RKO (cell line): ENCODE data around the gene ANKS1B.

Experiments
- DNase-seq: peaks from one replicate; pipeline ENCODE4 v3.0.0-alpha.2; 2016; ENCODE audit warnings: low spot score

ANKS1B gene

DNA sequence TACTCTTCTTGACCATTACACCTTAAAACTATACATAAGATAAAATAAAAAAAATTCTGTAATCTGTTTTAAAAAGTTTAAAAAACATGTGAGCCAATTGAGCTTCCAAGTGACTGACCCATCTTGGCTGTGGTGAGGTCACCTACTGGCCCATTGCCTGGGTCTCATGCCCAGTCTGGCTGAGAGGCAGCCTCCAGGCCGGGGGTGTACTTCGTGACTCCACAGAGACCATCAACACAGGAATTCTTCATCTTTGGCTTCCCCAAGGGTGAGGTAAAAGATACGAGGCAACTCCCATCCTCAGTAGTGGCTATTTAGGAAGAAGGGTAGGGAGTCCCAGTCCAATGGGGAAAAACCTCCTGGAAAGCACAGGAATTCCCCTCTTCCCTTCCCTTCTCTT lies 1226.4 kb downstream of the ANKS1B start:
- no peak for DNase-seq

GRCh38 chr12:98757455-98757854 lies 1227.3 kb downstream of the ANKS1B start:
- no peak for DNase-seq

GRCh38 chr12:98755855-98756254 lies 1228.9 kb downstream of the ANKS1B start:
- DNase-seq, result peak; percentile 88

GRCh38 chr12:98754095-98754494 lies 1230.6 kb downstream of the ANKS1B start:
- DNase-seq, result peak; percentile 60

DNA sequence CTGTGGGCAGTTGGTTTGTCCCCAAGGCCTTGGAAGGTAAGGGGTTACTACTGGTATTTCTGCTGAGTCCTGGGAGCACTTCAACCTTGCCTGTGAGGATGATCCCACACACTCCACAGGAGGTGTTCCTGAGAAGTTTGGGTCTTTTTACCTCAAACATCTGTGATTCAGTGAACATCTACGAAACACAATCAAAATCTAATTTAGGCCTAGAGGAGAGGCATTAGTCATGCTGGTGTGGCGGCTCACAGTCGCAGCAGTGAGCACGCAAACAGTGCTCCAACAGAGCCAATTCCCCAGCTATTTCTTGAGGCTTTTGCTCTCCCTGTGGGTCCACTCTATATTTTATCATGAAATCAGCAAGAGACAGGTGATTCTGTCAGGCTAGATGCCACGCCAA lies 1232.0 kb downstream of the ANKS1B start:
- no peak for DNase-seq

- DNase-seq, result no peak
These were observed 1233.1 kb downstream of the ANKS1B start for GRCh38 chr12:98751580-98752115.

DNA sequence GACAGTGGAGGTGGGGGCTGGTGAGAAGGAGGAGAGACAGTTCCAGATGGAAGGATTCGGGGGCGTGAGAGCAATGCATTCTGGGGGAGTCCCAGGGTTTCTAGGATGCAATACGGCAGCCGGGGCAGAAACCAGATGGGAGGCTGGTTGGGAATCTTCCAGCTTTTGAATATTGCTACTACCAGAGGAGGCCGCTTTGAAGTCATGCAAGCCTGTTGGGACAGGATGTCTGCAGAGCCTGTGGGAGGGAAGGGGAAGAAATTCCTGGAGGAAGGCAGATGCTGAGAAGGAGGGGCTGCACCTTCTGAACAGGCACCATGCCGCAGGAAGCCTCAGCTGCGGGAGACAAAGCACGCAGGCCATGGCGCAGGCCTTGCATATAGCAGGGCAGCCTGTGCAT lies 1234.2 kb downstream of the ANKS1B start:
- DNase-seq, result no peak

GRCh38 chr12:98748463-98748862 lies 1236.3 kb downstream of the ANKS1B start:
- no peak for DNase-seq

DNA sequence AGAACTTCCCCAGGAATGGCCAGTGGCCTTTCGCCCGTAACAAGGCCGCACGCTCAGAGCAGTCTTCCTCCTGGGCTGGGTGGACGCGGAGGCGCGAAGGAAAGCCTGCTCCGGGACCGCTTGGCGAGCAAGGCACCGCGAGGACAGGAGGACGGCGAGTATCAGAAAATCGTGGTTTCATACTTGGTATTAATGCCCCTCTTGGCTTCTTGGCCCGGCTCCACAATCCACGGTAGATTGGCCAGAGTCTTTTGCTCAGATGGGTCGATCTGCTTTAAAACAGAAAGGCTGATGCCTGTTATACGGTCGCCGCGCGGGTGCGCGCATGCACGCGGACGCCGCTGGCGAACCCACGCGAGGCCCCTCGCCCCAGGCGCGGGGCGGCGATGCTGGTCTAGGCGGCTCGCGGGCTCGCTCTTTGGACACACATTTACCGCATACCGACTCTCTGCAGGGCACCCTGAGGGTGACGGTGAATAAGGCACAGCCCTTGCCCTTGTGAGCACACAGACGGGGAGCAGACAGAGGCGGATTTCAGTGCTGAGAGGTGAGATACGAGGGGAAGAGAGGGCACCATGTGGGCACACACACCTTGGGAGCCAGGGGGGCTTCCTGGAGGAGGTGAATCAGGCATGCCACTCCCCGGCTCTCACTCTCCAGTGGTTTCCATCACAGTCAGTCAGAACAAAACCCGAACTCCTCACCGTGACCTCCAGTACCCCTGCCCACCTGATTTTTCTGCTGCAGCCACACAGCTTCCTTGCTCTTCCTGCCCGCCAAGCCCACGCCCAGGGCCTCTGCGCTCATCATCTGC lies 1239.0 kb downstream of the ANKS1B start:
- DNase-seq, result no peak

- no peak for DNase-seq
These were observed 1240.1 kb downstream of the ANKS1B start for GRCh38 chr12:98744680-98745079.

GRCh38 chr12:98743362-98743953 lies 1241.3 kb downstream of the ANKS1B start:
- peak; percentile 22 for DNase-seq

DNA sequence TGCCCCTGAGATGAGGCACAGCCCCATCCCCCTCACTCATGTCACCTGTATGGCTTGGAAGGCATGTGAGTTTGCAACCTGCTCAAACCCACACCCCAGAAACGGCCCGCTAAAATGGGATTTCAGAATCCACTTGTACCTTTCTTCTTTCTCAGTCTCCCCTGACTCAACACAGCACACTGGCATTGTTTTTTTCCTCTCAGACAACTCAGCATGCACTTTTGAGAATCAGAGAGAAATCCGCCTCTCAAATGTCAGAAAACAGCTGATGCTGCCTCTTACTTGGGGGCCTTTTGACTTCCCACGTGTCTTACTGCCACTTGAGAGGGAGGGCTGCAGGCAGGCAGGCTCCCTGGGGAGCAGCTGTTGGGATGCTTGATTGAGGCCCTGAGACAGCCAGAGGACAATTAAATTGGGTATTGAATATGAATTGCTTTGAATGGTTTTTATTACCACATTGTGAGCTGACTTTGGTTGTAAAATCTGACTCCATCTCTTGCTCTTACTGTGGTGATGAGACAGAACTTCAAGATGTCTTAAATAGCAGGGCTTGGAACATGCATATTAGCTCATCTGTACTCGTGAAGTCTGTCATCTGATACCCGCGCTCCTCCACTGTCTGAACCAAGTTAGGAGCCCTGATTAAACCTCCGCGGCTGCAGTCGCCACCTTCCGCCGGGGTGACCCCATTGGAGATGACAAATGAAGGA lies 1243.0 kb downstream of the ANKS1B start:
- no peak for DNase-seq

DNA sequence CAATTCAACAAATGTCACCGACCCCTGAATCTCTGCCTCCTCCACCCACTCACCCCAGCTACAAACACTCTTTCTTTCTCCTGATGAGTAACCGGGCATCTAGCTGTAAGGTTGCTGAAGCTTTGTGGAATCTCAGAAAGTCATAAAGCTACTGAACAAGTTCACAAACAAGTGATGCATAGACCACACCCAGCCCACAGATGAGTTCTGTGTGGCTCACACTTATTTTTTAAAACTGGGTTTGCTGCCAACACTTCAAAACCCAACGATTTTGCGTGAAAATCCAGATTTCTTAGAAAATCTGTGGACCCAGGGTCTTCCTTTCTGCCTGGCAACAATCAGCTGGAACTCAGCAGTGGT lies 1243.6 kb downstream of the ANKS1B start:
- no peak for DNase-seq

DNA sequence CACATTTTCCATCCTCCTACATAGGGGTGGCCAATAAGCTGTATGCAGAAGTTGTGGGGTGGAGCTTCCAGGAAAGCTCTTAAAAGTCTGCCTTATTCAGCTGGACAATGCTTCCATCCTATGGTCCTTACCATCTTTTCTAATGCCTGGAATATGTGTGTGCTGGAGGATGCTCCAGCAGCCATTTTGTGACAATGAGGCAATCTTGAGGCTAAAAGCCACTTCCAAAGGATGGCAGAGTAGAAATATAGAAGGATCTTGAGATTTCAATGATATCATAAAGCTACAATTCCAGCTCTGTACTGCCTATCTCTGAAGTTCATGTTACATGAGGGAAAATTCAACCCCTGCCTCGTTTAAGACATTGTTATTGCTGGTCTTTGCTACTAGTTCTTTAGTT lies 1244.0 kb downstream of the ANKS1B start:
- no peak for DNase-seq

DNA sequence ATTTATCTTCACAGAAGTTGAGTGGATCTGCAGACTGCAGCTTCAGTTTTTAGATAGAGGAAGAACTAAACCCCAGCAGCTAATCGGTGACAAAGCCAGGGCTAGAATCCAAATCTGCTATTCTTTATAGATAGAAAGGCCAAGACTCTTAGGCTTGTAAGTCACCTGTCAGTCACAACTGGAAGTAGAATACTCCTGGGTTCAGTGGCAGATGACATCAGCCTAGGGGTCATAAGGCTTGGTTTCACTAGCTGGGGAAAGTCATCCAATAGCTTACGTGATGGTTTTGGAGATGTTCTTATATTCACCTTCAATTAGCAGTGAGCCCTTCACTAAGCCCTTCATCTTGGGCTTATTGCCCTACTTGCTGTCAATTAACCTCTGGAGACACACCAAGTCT lies 1246.2 kb downstream of the ANKS1B start:
- no peak for DNase-seq

- DNase-seq, result no peak
These were observed 1246.7 kb downstream of the ANKS1B start for GRCh38 chr12:98738002-98738401.

- DNase-seq, result no peak
These were observed 1247.4 kb downstream of the ANKS1B start for GRCh38 chr12:98737322-98737712.

DNA sequence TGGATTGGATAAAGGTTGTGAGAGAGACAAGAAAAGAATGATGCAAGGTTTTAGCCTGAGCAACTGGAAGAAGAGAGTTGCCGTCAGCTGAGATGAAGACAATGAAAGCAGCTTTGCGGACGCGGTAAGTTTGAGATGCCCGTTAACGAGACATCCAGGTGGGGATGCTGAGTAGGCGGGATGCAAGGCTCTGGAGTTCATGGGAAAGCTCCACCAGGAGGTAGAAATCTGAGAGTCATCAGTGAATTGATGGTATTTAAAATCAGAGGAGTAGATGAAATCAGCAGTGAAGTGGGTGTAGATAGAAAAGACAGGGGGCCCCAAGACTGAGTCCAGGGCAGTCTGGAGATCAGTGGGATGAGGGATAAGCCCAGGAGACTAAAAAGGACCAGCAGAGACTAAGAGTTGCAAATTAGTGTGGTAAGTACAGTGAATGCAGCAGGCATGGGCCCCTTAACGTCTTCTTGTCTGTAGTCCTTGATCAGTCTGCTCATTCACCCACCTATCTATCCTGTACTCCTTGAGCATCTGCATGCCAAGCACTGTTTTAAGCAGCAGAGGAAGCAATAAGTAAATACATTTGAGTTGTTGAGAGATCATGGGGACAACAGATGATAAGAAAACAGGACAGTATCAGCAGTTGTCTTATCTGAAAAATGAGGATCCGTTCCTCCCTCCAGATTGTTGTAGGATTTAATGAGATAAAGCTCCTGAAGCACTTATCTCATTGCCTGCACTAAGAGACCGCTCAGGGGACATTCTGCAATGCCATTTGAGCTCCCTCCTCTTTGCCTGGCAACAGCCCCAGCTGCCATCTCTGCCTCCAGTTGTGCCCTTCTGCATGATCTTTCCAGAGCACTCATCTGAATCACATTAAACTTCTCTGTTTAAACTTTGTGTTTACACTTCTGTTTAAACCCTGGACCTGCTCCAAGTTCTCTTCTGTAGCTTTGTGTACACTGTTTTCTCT lies 1248.1 kb downstream of the ANKS1B start:
- DNase-seq, result no peak

DNA sequence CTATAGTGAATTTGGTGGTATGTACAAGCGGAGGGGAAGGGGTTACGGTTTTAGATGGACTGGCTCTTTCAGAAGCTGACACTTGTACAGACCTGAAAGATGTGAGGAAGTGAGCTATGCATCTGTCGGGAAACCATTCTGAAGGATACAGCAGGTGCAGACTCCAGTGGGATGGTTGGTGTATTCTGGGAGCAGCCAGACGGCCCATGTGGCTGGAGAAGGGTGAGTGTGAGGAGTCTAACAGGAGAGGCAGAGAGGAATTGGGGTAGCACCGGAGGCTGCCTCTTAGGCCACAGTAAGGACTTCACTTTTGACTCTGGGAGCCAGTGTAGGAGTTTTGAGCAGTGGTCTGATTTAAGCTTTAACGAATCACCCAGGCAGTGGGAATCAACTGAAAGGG lies 1248.9 kb downstream of the ANKS1B start:
- DNase-seq, result no peak

DNA sequence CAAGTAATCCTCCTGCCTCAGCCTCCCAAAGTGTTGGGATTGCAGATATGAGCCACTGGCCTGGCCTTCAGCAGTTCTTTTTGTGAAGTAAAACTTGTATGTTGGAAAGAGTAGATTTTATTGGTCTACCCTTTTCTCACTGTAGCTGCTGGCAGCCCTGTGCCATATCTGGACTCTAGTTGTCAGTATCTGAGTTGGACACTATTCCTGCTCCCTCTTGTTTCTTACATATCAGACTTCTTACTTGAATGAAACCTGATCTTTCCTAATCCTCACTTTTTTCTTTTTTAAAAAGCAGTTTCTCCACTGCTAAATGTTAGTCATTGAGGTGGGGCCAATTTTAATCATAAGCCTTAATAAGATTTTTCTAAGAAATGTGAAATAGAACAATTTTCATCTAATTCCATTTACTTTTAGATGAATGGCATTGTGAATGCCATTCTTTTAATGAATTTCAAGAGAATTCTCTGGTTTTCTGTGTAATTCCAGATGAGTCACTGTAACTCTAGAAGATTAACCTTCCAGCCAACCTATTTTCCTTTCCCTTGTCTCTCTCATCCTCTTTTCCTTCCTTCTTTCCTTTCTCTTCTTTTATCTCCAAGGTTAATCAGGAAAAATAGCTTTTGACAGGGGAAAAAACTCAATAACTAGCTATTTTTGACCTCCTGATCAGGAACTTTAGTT lies 1250.9 kb downstream of the ANKS1B start:
- DNase-seq, result no peak

- DNase-seq, result no peak
These were observed 1254.3 kb downstream of the ANKS1B start for GRCh38 chr12:98730412-98730811.
